Fibroblast of lung (primary cell): ENCODE results near the gene CDK15. TPM values are rescaled to one million over a fixed set of nuclear protein-coding genes. Genes with fewer than 3 reads are reported as not detected.

Experiments used
- DNase-seq, 2 donors: peaks; one replicate each; pipeline versions ENCODE4 v3.0.0 to v3.0.0-alpha.2; 2010; ENCODE audit warnings: low read depth in 2 of 2
- H2AFZ ChIP-seq: 2 replicates; pipeline ENCODE4 v1.5.1; 2012; ENCODE audit warnings: low read length, control low read depth, inconsistent platforms
- H3K27ac ChIP-seq: 2 replicates; pipeline ENCODE4 v1.5.1; 2011; ENCODE audit warnings: low read length, control low read depth; ENCODE audit not compliant: insufficient read depth
- H3K27me3 ChIP-seq: 2 replicates; pipeline ENCODE4 v1.5.1; 2011; ENCODE audit warnings: mild to moderate bottlenecking, low read length; ENCODE audit not compliant: control insufficient read depth, insufficient read depth
- H3K36me3 ChIP-seq: 2 replicates; pipeline ENCODE4 v1.5.1; 2011; ENCODE audit warnings: low read length; ENCODE audit not compliant: control insufficient read depth, insufficient read depth
- H3K4me1 ChIP-seq: 2 replicates; pipeline ENCODE4 v1.5.1; 2011; ENCODE audit warnings: low read length; ENCODE audit not compliant: control insufficient read depth, insufficient read depth; ENCODE audit errors: extremely low read depth
- H3K4me2 ChIP-seq: 2 replicates; pipeline ENCODE4 v1.5.1; 2011; ENCODE audit warnings: low read length, control low read depth; ENCODE audit not compliant: insufficient read depth; ENCODE audit errors: extremely low read depth
- H3K4me3 ChIP-seq, 4 experiments: fragments of 200-600 bp in 1 of 4; sonication (generic) in 1 of 4; replicated peaks in 1 of 4; 2 replicates each; pipeline ENCODE4 v1.5.1; 2011 to 2016; ENCODE audit warnings: low read length in 4 of 4, low read depth in 3 of 4, mild to moderate bottlenecking in 3 of 4, control low read depth in 2 of 4, inconsistent platforms in 1 of 4, mixed read lengths in 1 of 4; ENCODE audit not compliant: insufficient read depth in 1 of 4; ENCODE audit errors: control extremely low read depth in 1 of 4
- H3K79me2 ChIP-seq: 2 replicates; pipeline ENCODE4 v1.5.1; 2012; ENCODE audit warnings: mild to moderate bottlenecking, low read length, inconsistent platforms; ENCODE audit not compliant: control insufficient read depth, insufficient read depth
- H3K9ac ChIP-seq: 2 replicates; pipeline ENCODE4 v1.5.1; 2011; ENCODE audit warnings: mild to moderate bottlenecking, low read length, control low read depth; ENCODE audit not compliant: insufficient read depth
- H3K9me3 ChIP-seq: 2 replicates; pipeline ENCODE4 v1.5.1; 2012; ENCODE audit warnings: low read depth, low read length; ENCODE audit not compliant: control insufficient read depth, insufficient read depth
- H4K20me1 ChIP-seq: 2 replicates; pipeline ENCODE4 v1.5.1; 2011; ENCODE audit warnings: low read length; ENCODE audit not compliant: control insufficient read depth, insufficient read depth; ENCODE audit errors: extremely low read depth
- EZH2 ChIP-seq: IDR thresholded peaks from 2 replicates; pipeline ENCODE4 v1.5.1; 2012; ENCODE audit warnings: low read length, control low read depth, mild to moderate bottlenecking; ENCODE audit errors: missing control alignments
- polyA plus RNA-seq, 2 donors: library from polyadenylated mRNA; depleted of rRNA in 1 of 2; stranded (reverse) in 1 of 2; unstranded in 1 of 2; fragments of >200 nt; gene quantifications; 2 replicates each; pipeline ENCODE4 v1.2.1, GENCODE V29; 2011 to 2012; ENCODE audit warnings: missing spikeins in 1 of 2
- total RNA-seq: library from RNA; depleted of rRNA; stranded (reverse); fragments of >200 nt; gene quantifications from 2 replicates; pipeline ENCODE4 v1.2.1, GENCODE V29; 2014
- TF ChIP-seq, protein P1 (sequence below), 2 donors: IDR thresholded peaks in 1 of 2; conservative IDR thresholded peaks in 1 of 2; 1 replicate in 1 of 2; 2 replicates in 1 of 2; pipeline ENCODE4 v1.5.1; 2011 to 2012; ENCODE audit warnings: low read length in 2 of 2, control low read depth in 1 of 2, inconsistent platforms in 1 of 2, low read depth in 1 of 2, mild to moderate bottlenecking in 1 of 2

The CDK15 gene
- total and polyA plus RNA-seq, 2 donors (not counting 1 experiment from before 2014, with no cell fraction given) = 2.3 to 5.1 TPM

DNA sequence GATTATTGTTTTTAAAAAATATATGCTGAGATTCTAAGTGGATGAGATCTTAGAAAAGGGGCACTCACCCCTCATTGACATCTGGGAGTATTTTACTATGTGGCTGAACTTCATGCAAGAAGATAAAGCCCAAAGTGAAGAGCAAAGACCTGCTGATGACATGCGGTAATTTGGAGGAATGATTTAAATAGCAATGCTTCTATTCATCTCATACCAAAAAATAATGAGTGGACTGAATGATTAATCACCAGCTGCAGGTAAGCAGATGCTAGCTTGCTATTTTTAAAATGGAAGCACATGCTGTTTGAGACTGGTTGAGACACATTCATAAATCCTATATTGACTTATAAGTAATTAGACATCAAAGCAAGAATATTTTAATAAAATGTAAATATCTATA, 12.7 kb upstream of the CDK15 start:
- peaks cover 5% of the 10 kb centered on the region for H3K4me1 ChIP-seq
- no peak overlapping the region for H2AFZ ChIP-seq
- TF ChIP-seq, protein P1, sequence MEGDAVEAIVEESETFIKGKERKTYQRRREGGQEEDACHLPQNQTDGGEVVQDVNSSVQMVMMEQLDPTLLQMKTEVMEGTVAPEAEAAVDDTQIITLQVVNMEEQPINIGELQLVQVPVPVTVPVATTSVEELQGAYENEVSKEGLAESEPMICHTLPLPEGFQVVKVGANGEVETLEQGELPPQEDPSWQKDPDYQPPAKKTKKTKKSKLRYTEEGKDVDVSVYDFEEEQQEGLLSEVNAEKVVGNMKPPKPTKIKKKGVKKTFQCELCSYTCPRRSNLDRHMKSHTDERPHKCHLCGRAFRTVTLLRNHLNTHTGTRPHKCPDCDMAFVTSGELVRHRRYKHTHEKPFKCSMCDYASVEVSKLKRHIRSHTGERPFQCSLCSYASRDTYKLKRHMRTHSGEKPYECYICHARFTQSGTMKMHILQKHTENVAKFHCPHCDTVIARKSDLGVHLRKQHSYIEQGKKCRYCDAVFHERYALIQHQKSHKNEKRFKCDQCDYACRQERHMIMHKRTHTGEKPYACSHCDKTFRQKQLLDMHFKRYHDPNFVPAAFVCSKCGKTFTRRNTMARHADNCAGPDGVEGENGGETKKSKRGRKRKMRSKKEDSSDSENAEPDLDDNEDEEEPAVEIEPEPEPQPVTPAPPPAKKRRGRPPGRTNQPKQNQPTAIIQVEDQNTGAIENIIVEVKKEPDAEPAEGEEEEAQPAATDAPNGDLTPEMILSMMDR (conservative IDR thresholded peaks at IDR 0.05 in 1 of 2, IDR thresholded peaks at IDR 0.05 in 1 of 2; ENCODE audit: low read depth in 1 of 2, low read length in 2 of 2) = no peak
- no peak for TF ChIP-seq EZH2
- no peaks in the 10 kb centered on the region for H3K36me3 ChIP-seq
- H3K79me2 ChIP-seq = no peaks in the 10 kb centered on the region
- H3K4me3 ChIP-seq = no peak overlapping the region
- H3K9ac ChIP-seq = no peak overlapping the region
- H3K9me3 ChIP-seq = no peaks in the 10 kb centered on the region
- H3K27me3 ChIP-seq = no peaks in the 10 kb centered on the region
- DNase-seq = peak in 1 of 2 donors; percentile 82
- H4K20me1 ChIP-seq = no peaks in the 10 kb centered on the region
- no peak overlapping the region for H3K4me2 ChIP-seq
- H3K27ac ChIP-seq = no peak overlapping the region

DNA sequence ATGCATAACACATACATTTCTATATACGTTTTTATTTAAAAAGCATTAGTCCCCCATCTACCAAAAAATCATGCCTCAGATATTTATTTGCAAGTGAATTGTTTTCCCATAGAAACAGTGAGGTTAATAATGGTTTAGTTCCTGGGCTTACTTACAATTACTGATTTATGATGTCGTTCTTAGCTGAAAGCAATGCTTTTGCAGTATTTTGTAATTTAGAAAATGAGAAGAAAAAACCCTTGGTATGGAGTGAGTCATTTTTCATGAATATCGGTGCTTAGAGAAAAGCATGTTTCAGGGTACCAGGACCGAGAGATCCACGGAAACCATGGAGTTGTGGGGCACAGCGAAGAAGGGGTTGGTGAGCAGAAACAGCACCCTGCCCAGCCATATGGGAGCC, 12.0 kb upstream of the CDK15 start:
- no peaks in the 10 kb centered on the region for H3K36me3 ChIP-seq
- no peaks in the 10 kb centered on the region for H4K20me1 ChIP-seq
- H3K9me3 ChIP-seq = no peaks in the 10 kb centered on the region
- no peak overlapping the region for H3K4me2 ChIP-seq
- no peak overlapping the region for H3K9ac ChIP-seq
- no peaks in the 10 kb centered on the region for H3K27me3 ChIP-seq
- TF ChIP-seq, protein P1 (conservative IDR thresholded peaks at IDR 0.05 in 1 of 2, IDR thresholded peaks at IDR 0.05 in 1 of 2; ENCODE audit: low read depth in 1 of 2, low read length in 2 of 2) = no peak
- TF ChIP-seq EZH2 = no peak
- H2AFZ ChIP-seq = no peak overlapping the region
- H3K4me3 ChIP-seq = no peak overlapping the region
- DNase-seq = peak in 1 of 2 donors; percentile 49
- no peak overlapping the region for H3K27ac ChIP-seq
- H3K4me1 ChIP-seq = peaks cover 6% of the 10 kb centered on the region
- H3K79me2 ChIP-seq = no peaks in the 10 kb centered on the region

DNA sequence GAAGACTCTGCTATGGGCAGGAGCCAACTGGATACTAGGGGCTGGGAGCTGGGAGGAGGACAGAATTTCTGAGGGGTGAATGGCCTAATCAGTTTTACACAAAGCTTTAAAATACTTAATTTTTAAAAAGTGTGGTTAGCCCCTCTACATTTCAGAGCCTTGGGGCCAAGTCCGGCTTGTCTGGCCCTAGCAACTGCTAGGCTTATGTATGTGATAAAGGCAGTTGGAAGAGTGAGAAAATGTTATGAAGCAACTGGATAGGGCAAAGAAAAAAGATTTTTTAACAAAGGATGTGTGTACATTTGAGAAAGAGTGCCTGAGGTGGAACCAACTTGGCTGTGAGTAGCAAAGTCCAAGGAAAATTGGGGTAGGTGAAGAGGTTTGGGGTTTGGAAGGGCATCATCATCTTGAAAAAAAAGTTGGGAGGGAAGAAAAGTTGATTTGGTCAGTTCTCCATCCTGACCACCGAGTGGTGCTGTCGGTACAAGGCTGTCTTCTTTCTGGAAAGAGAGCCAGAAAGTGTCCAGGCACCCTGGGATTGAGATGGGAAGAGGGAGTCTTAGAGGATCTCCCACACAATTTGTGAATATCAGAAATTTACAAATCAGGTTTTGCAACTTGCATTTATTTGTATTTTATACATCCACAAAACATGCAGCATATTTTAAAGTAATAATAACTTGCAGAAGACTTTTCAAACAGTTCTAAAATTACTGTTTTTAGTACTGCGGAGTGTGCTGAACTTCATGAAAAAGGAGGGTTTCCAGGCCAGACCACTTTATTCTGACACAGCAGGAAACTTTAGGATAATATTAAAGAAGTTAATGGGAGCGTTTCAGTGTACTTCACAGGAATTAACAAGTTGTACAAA, 10.5 kb upstream of the CDK15 start:
- no peak overlapping the region for H3K27ac ChIP-seq
- DNase-seq = peak; percentile 65 to 73

More for the DNA sequence above, 10.5 kb upstream of the CDK15 start:
- H3K79me2 ChIP-seq = no peaks in the 10 kb centered on the region
- TF ChIP-seq, protein P1 (conservative IDR thresholded peaks at IDR 0.05 in 1 of 2, IDR thresholded peaks at IDR 0.05 in 1 of 2; ENCODE audit: low read depth in 1 of 2, low read length in 2 of 2) = peak; percentile 84 to 86
- TF ChIP-seq EZH2 = no peak
- no peaks in the 10 kb centered on the region for H3K27me3 ChIP-seq
- H2AFZ ChIP-seq = no peak overlapping the region
- H3K4me2 ChIP-seq = no peak overlapping the region
- H3K9ac ChIP-seq = no peak overlapping the region
- H4K20me1 ChIP-seq = no peaks in the 10 kb centered on the region
- H3K4me1 ChIP-seq = peaks cover 6% of the 10 kb centered on the region
- no peak overlapping the region for H3K4me3 ChIP-seq
- H3K36me3 ChIP-seq = no peaks in the 10 kb centered on the region
- H3K9me3 ChIP-seq = no peaks in the 10 kb centered on the region
